ENCODE data around the gene ORC3.

The ORC3 gene

DNA sequence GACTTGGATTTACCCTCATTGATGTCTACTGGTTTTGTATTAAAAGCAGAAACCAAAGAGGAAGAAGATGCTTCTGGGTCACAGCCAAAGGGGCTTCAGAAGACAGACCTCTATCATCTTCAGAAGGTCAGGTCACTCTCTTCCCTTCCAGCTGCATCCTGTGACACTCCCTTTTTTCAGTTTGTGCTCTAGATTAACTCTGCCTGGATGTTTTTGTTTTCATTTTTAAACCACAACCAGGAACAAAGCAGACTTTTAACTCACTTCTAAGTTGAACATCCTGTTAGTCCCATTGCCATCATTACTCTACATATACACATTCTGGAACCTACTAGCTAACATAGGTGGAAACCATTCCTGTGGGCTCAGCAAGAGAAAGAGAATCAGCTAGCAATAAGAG lies 66.9 kb downstream of the ORC3 start:
- no peak overlapping the region for H3K4me3 ChIP-seq (ENCODE audit: low read depth, low read length)
- TF ChIP-seq, protein P1, sequence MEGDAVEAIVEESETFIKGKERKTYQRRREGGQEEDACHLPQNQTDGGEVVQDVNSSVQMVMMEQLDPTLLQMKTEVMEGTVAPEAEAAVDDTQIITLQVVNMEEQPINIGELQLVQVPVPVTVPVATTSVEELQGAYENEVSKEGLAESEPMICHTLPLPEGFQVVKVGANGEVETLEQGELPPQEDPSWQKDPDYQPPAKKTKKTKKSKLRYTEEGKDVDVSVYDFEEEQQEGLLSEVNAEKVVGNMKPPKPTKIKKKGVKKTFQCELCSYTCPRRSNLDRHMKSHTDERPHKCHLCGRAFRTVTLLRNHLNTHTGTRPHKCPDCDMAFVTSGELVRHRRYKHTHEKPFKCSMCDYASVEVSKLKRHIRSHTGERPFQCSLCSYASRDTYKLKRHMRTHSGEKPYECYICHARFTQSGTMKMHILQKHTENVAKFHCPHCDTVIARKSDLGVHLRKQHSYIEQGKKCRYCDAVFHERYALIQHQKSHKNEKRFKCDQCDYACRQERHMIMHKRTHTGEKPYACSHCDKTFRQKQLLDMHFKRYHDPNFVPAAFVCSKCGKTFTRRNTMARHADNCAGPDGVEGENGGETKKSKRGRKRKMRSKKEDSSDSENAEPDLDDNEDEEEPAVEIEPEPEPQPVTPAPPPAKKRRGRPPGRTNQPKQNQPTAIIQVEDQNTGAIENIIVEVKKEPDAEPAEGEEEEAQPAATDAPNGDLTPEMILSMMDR (IDR thresholded peaks at IDR 0.05; ENCODE audit: borderline replicate concordance, insufficient read depth, low read depth, low read length), result no peak

DNA sequence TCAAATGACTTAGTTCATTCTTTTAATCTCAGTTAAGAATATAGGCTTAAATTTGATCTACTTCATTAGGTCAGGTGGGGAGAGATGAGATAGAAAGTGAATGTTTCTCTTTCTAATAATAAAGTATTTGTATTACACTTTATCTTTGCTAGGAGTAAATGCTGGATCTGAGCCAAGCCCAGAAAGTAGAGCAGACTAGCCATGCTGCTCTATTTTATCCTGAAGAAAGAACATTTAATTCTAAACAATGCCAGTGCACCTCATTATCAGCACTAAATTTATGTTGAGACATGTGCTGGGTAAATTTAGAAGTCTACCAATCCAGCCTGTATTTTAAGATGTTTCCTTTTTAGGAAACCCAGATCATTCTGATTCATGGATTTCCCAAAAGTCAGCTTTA lies 68.6 kb downstream of the ORC3 start:
- H3K4me3 ChIP-seq (ENCODE audit: low read depth, low read length), result no peak overlapping the region
- TF ChIP-seq, protein P1 (IDR thresholded peaks at IDR 0.05; ENCODE audit: borderline replicate concordance, insufficient read depth, low read depth, low read length), result no peak

DNA sequence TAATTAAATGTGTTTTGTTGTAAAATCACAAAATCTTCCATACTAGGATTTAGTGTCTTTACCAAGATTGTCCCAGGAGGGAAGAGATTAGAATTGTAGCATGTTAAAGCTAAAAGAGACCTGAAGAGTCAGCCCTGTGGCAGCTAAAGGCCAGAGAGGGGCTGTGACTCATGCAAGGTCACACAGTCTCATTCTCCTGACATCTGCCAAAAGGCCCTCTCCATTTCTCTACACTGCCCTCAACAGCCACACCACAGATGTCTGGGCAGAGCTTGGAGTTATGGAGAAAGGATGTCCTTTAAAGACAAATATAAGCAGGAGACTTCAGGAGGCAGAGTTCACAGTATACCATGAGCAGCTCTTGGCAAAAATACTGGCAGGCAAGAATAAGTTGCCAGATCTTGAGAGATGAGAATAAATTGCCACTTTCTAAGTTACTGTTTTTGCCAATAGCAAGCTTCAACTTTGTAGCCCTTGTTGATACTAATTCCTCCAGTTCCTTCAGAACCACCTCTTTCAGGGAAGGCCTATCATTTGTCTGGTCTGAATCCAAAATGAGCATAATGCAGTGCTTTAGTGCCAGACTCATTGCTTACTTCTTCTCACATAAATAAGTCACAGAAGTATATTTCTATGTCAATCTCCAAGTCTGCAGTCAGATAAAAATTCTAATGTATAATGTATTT lies 70.4 kb downstream of the ORC3 start:
- TF ChIP-seq, protein P1 (IDR thresholded peaks at IDR 0.05; ENCODE audit: borderline replicate concordance, insufficient read depth, low read depth, low read length), result no peak

DNA sequence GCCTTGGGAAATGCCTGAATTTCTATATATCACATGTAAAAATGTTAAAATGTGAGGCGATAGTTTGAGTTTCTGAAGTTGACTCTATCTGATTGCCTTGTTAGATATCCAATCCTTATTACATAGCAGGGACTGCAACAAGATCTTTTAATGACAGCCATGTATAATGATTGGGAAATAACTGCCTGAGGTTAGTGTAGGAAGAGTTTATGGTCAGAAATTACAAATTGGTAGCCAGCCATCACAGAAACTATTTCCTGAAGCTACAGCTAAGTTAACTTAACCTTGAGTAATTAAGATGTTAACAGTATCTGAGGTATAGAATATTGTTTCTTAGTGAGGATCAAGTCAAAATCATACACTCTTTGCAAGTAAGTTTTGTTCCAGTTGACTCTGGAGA lies 71.1 kb downstream of the ORC3 start:
- no peak overlapping the region for H3K4me3 ChIP-seq (ENCODE audit: low read depth, low read length)
- TF ChIP-seq, protein P1 (IDR thresholded peaks at IDR 0.05; ENCODE audit: borderline replicate concordance, insufficient read depth, low read depth, low read length), result no peak

More for the DNA sequence above, 70.4 kb downstream of the ORC3 start:
- H3K4me3 ChIP-seq (ENCODE audit: low read depth, low read length), result no peak overlapping the region

DNA sequence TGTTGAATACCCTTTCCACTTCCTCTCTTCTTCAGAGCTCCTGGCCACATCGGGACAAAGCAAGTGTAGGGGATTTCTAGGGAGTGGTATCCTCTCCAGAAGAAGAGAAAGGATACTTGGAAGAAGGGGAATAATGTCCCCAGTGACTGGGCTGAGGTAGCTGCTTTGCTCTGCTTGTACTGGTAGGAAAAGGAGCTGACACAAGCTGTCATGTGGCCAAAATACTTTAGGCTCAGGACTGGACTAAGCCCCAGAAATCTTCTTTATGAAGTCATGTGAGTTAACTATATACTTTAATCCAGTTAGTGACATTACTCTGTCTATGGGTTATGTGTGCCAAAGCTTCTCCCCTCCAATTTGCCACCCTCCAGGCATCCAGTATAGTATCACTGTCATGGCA lies 71.6 kb downstream of the ORC3 start:
- TF ChIP-seq, protein P1 (IDR thresholded peaks at IDR 0.05; ENCODE audit: borderline replicate concordance, insufficient read depth, low read depth, low read length), result no peak
- H3K4me3 ChIP-seq (ENCODE audit: low read depth, low read length), result no peak overlapping the region

DNA sequence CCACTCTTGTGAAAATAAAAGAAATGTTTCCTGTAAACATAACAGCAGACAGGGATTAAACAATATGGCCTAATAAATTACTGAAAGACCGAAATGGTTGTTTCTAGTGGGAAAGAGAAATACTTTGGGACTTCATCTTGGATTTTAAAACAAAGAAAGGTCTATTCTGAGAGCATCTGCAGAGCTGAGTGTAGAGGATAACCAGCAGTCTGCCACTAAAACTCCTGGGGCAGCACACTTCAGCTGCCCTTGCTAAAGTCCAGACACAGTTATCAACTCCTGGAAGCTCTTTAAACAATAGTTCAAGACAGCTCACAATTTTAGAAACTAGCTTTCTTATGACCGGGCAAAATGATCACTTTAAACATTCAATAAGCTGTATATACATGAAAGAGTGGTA lies 73.5 kb downstream of the ORC3 start:
- TF ChIP-seq, protein P1 (IDR thresholded peaks at IDR 0.05; ENCODE audit: borderline replicate concordance, insufficient read depth, low read depth, low read length), result no peak
- no peak overlapping the region for H3K4me3 ChIP-seq (ENCODE audit: low read depth, low read length)

DNA sequence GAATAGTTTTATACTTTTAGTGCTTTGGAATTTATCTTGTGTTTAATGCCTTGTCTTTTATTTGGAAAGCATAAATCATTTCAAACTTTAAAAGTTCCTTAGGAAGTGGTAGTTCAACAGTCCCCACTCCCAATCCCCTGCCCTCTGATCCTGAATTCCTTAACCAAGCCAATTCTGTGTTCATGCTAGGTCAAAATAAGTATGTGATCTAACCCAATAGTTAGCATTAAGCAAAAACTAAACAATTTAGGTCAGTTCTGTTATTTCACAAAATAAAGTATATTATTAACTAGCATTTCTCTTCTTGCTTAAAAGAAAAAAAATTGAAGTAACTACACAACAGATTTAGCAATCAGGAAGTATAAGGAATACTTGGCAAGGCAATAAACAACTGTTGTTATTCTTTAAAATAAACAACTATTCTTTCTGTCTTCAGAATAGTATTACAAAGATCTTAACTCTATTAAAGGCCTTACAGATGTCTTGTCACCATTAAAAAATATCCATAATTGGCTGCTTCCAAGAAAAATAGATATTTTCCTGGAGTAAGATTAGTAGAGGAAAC lies 75.1 kb downstream of the ORC3 start:
- TF ChIP-seq, protein P1 (IDR thresholded peaks at IDR 0.05; ENCODE audit: borderline replicate concordance, insufficient read depth, low read depth, low read length), result no peak
- H3K4me3 ChIP-seq (ENCODE audit: low read depth, low read length), result no peak overlapping the region

All from GM12875 (cell line).